ENCODE data around the gene C9orf50.
A peak's percentile ranks its signal among the peaks of the same experiment; 100 is the strongest.
"Not testable (repeated sequence)": the region's sequence is repeated elsewhere in the genome, so short reads cannot be mapped to it uniquely, and the experiment has no call there.

Gene C9orf50

GRCh38 chr9:129647635-129648034, 26.7 kb upstream of the C9orf50 start:
- DNase-seq, result no peak

DNA sequence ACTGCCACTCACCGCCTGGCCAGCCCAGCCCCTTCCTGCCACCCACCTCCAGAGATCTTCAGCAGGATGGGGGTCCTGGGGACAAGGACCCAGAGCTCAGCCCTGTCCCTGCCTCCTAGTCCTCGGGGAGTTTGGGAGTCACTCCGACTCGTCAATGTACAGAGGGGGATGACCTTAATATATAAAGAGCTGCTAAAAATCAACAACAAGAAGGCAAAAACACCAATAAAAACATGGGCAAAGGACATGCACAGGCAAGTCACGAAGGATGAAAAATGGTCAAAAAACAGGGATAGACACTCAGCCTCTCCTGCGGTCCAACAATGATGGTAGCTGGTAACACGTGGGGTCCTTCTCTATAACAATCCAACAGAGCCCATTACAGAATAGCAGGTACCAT, 25.8 kb upstream of the C9orf50 start:
- no peak for DNase-seq

DNA sequence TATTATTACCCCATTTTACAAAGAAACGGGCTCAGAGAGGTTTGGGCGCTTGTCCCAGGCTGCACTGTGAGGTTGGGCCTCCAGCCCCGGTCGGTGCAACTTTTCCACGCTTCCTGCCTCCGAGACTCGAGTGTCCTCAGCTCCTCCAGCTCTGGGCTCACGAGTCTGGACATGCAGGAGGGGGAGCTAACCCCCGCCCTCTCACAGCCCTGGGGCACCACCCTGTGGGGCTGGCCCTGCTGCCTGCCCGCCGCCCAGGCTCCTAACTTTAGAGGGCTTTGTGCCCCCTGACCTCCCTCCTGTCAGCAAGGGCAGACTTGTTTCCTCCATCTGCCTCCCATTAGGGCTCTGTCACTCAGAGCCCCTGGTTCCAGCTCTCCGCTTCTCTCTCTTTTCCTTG, 25.4 kb upstream of the C9orf50 start:
- no peak for DNase-seq

GRCh38 chr9:129644902-129645301, 24.0 kb upstream of the C9orf50 start:
- no peak for DNase-seq

GRCh38 chr9:129644365-129644764, 23.5 kb upstream of the C9orf50 start:
- no peak for DNase-seq

DNA sequence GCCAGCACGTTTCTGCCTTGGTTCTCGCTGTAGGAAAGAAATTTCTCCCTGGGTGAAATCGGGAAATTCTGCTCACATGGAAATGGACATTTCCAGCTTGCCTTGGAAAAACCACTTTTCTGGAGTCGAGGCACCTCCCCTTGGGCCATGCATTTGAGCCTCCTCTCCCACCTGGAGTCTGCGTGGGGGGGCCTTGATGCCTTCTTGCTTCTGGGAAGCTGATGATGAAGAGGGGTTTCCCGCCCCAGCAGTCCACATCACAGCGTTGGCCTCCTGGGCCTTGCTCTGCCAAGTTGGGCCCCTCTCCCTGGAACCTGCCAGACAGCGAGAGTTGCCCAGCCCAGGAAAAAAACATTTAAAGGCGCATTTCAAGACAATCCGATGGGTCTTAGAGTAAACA, 22.8 kb upstream of the C9orf50 start:
- DNase-seq, result no peak

- DNase-seq, result peak; percentile 100
These were observed 21.1 kb upstream of the C9orf50 start, which contains the start of gene ASB6 for GRCh38 chr9:129641750-129642585. TSS of gene ASB6 (minus strand) at chr9:129642151. CDS start at chr9:129641999, 152 bp downstream.

GRCh38 chr9:129640871-129641749, 20.2 kb upstream of the C9orf50 start:
- no peak for DNase-seq

DNA sequence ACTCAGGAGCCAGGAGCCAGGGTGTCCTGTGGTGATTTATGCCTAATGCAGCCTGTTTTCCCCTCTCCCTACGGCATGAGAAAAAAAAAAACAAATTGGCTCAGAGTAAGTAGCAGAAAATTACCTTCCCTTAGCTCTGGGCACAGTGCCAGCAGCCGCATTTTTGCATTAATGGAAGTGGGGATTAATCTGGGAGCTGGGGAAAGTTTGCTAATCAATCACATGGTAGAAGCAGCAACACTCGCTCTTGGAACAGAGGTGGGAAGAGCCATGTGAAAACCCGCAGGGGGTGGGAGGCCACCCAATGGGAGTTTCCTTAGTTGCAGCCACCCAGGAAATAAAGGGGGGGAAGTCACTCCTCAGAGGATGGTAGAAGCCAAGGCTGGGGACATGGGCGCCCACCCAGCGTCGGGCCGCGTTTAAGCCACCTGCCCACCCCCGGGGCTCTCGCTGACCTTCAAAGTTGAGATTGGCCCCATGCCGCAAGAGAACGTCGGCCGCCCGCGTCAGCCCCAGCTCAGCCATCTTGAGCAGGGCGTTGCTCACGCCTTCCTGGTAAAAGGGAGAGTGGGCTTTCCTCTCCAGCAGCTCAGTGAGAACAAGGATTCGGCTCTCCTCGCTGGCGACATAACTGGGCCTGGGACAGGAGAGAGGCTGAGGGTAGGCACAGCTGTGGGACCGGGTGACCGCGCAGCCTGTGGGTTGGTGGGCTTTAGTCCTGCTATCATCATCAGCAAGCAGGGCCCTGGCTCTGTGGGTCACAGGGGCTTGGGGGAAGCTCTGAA, 19.4 kb upstream of the C9orf50 start:
- no peak for DNase-seq

- DNase-seq, result no peak
These were observed 18.8 kb upstream of the C9orf50 start for GRCh38 chr9:129639756-129640085.

- no peak for DNase-seq
These were observed 18.2 kb upstream of the C9orf50 start for GRCh38 chr9:129639034-129639630.

DNA sequence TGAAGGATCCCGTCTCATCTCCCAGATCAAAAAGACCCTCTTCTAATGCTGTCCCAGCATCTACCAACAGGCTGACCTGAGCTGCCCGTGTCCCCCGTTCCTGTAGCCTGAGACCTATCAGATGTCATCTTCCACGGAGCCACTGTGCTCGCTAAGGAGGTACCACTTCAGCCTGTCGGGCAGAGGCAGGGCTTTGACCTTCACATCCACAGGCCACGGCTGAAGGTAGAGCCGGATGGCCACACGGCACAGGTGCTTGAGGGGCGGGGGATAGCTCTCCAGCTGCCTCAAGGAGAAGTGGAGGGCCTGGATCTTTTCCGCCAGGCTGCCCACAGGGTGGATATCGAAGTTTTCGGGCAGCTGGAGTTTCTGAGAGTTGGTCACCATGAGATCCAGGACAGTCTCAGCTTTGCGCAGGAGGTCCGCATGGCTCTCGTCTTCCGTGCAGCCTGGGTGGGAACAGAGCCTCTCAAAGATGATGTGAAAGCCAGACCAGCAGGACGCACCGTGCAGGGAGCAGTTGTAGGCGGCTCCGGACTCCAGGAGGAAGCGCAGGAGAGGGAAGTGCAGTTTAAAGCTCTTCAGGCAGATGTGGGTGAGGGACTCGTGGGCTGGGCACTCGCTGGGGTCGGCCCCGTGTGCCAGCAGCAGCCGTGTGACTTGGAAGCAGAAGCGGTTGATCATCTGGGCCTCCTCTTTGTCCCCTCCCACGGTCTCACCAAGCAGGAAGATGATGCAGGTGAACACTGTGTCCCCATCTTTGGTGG, 17.0 kb upstream of the C9orf50 start:
- no peak for DNase-seq

DNA sequence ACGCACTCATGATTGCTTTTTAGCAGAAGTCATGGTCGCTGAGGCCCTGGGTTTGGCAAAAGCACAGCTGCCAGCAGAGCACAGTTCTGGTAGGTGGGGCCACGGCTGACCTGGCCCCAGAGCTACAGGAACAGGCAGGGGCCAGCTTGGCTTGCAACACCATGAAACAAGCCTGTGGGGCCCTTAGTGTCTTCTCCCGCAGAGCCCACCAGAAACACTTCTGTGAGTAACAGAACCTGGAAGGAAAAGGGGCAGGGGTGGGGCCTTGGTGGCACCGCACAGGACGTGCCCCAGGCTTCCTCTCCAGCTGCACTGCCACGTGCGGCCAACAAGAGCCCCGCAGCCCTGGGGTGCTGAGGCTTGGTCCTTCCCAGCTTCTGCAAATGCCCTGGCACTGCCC, 16.2 kb upstream of the C9orf50 start:
- no peak for DNase-seq

DNA sequence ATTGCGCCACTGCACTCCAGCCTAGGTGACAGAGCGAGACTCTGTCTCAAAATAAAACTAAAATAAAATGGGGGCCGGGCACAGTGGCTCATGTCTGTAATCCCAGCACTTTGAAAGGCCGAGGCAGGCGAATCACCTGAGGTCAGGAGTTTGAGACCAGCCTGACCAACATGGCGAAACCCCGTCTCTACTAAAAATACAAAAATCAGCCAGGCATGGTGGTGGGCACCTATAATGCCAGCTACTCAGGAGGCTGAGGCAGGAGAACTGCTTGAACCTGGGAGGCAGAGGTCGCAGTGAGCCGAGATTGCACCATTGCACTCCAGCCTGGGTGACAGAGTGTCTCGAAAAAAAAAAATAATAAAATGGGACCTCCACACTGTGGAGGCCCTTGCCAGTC, 15.4 kb upstream of the C9orf50 start:
- not testable (repeated sequence) for DNase-seq

DNA sequence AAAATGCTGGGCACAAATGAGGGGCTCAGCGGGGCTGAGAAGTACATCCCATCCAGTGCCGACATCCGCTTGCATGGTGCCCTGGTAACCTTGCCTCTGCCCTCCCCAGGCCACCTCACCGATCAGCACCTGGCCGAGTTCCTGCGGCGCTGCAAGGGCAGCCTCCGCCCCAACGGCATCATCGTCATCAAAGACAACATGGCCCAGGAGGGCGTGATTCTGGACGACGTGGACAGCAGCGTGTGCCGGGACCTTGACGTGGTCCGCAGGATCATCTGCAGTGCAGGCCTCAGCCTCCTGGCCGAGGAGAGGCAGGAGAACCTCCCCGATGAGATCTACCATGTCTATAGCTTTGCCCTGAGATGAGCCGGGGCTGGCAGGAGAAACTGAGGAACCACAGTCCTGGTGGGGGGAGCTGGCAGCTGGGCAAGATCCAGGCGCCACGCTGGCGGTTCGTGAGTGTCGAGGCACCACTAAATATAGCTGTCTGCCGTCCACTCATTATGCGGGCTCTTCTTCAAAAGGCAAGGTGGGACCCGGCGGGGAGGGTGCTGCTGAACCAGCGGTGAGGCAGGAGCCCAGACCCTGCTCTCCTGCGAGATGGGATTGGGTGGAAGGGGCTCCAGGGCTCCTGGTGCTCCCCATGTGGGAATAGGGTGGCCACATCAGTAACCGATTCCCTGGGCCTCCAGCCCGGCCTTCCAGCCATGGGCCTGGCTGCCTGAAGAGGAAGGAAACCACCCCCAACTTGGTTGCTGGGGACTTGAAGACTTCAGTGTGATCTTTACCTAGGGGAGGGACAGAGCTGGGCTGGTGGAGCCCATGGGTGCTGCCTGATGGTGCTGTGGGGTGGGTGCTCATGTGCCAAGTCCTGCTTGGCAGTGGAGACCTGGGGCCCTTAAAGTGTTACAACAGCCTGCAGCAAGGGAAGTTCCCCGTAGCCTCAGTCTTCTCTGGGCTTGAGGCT, 14.5 kb upstream of the C9orf50 start:
- no peak for DNase-seq

GRCh38 chr9:129633848-129634247, 12.9 kb upstream of the C9orf50 start:
- no peak for DNase-seq

GRCh38 chr9:129633207-129633606, 12.3 kb upstream of the C9orf50 start:
- DNase-seq, result no peak

GRCh38 chr9:129632460-129632859, 11.6 kb upstream of the C9orf50 start:
- DNase-seq, result no peak

- DNase-seq, result no peak
These were observed 10.8 kb upstream of the C9orf50 start for GRCh38 chr9:129631674-129632129.

- no peak for DNase-seq
These were observed 10.2 kb upstream of the C9orf50 start for GRCh38 chr9:129630967-129631673.

Data from activated CD8-positive, alpha-beta memory T cell treated with anti-CD3 and anti-CD28 coated beads, Interleukin-2, amount 50 U/mL, for 48 hours (primary cell).